H9 (cell line): ENCODE results near the gene GGACT. TPM values are rescaled to one million over a fixed set of nuclear protein-coding genes. Genes with fewer than 3 reads are reported as not detected.

Experiments used
- DNase-seq: peaks from one replicate; pipeline ENCODE4 v3.0.0-alpha.2; 2017
- H2AFZ ChIP-seq: one replicate; pipeline ENCODE4 v1.6.1; 2013; ENCODE audit warnings: mild to moderate bottlenecking, low read length, control low read depth, moderate library complexity
- H2AK5ac ChIP-seq: 2 replicates; pipeline ENCODE4 v1.6.1; 2013; ENCODE audit warnings: low read length, control low read depth, mixed read lengths; ENCODE audit not compliant: insufficient read length
- H2BK120ac ChIP-seq: one replicate; pipeline ENCODE4 v1.6.1; 2013; ENCODE audit warnings: low read depth, mild to moderate bottlenecking, low read length, control low read depth, inconsistent platforms; ENCODE audit not compliant: poor library complexity, severe bottlenecking
- H2BK12ac ChIP-seq: 2 replicates; pipeline ENCODE4 v1.6.1; 2013; ENCODE audit warnings: low read length, control low read depth, mixed read lengths, low read depth; ENCODE audit not compliant: insufficient read length
- H2BK15ac ChIP-seq: 2 replicates; pipeline ENCODE4 v1.6.1; 2013; ENCODE audit warnings: low read depth, low read length, control low read depth
- H2BK20ac ChIP-seq: one replicate; pipeline ENCODE4 v1.6.1; 2013; ENCODE audit warnings: low read depth, mild to moderate bottlenecking, low read length, control low read depth, inconsistent platforms; ENCODE audit not compliant: poor library complexity, severe bottlenecking
- H2BK5ac ChIP-seq: 2 replicates; pipeline ENCODE4 v1.6.1; 2013; ENCODE audit warnings: low read length, control low read depth, mixed read lengths; ENCODE audit not compliant: insufficient read length
- H3K14ac ChIP-seq: 2 replicates; pipeline ENCODE4 v1.6.1; 2013; ENCODE audit warnings: low read length, control low read depth; ENCODE audit not compliant: insufficient read depth
- H3K18ac ChIP-seq: 2 replicates; pipeline ENCODE4 v1.6.1; 2013; ENCODE audit warnings: low read depth, mild to moderate bottlenecking, mixed read lengths, low read length, control low read depth; ENCODE audit not compliant: insufficient read length
- H3K23ac ChIP-seq: 2 replicates; pipeline ENCODE4 v1.6.1; 2013; ENCODE audit warnings: low read length, control low read depth, mixed read lengths, low read depth; ENCODE audit not compliant: insufficient read length
- H3K23me2 ChIP-seq: 2 replicates; pipeline ENCODE4 v1.6.1; 2013; ENCODE audit warnings: low read depth, mild to moderate bottlenecking, mixed read lengths, low read length, control low read depth; ENCODE audit not compliant: insufficient read length, poor library complexity, severe bottlenecking
- H3K27ac ChIP-seq: 2 replicates; pipeline ENCODE4 v1.5.1; 2013; ENCODE audit warnings: low read length, control low read depth, mixed read lengths, low read depth; ENCODE audit not compliant: insufficient read length
- H3K27me3 ChIP-seq: 2 replicates; pipeline ENCODE4 v1.6.1; 2013; ENCODE audit warnings: low read length, control low read depth, inconsistent platforms; ENCODE audit not compliant: insufficient read depth
- H3K4ac ChIP-seq: 2 replicates; pipeline ENCODE4 v1.6.1; 2013; ENCODE audit warnings: low read depth, mild to moderate bottlenecking, control low read depth, inconsistent platforms, low read length, moderate library complexity
- H3K4me1 ChIP-seq: 2 replicates; pipeline ENCODE4 v1.6.1; 2013; ENCODE audit warnings: low read length, control low read depth, inconsistent platforms; ENCODE audit not compliant: insufficient read depth
- H3K4me2 ChIP-seq: 2 replicates; pipeline ENCODE4 v1.6.1; 2013; ENCODE audit warnings: low read length, control low read depth, mixed read lengths; ENCODE audit not compliant: insufficient read length, insufficient read depth
- H3K56ac ChIP-seq: 2 replicates; pipeline ENCODE4 v1.6.1; 2013; ENCODE audit warnings: low read depth, mild to moderate bottlenecking, mixed read lengths, low read length, control low read depth; ENCODE audit not compliant: insufficient read length
- H3K79me1 ChIP-seq: 2 replicates; pipeline ENCODE4 v1.6.1; 2013; ENCODE audit warnings: low read depth, mild to moderate bottlenecking, moderate library complexity, low read length, control low read depth, inconsistent platforms; ENCODE audit not compliant: insufficient read depth, poor library complexity, severe bottlenecking
- H3K79me2 ChIP-seq: 2 replicates; pipeline ENCODE4 v1.6.1; 2013; ENCODE audit warnings: low read length, control low read depth, inconsistent platforms; ENCODE audit not compliant: insufficient read depth
- H3K9ac ChIP-seq: 2 replicates; pipeline ENCODE4 v1.6.1; 2013; ENCODE audit warnings: low read length, control low read depth, mixed read lengths; ENCODE audit not compliant: insufficient read length; ENCODE audit errors: extremely low read depth
- H3K9me3 ChIP-seq: one replicate; pipeline ENCODE4 v1.6.1; 2013; ENCODE audit warnings: low read depth, low read length, inconsistent platforms; ENCODE audit not compliant: control insufficient read depth
- H3T11ph ChIP-seq: one replicate; pipeline ENCODE4 v1.6.1; 2013; ENCODE audit warnings: mild to moderate bottlenecking, low read length, control low read depth, inconsistent platforms
- H4K20me1 ChIP-seq: one replicate; pipeline ENCODE4 v1.6.1; 2013; ENCODE audit not compliant: control insufficient read depth, insufficient read length, insufficient read depth
- H4K5ac ChIP-seq: 2 replicates; pipeline ENCODE4 v1.6.1; 2013; ENCODE audit warnings: low read depth, mild to moderate bottlenecking, mixed read lengths, low read length, control low read depth; ENCODE audit not compliant: insufficient read length
- H4K8ac ChIP-seq: replicated peaks from 2 replicates; pipeline ENCODE4 v1.6.1; 2013; ENCODE audit warnings: low read length, control low read depth, mixed read lengths, low read depth; ENCODE audit not compliant: insufficient read length
- H4K91ac ChIP-seq: 2 replicates; pipeline ENCODE4 v1.6.1; 2013; ENCODE audit warnings: low read depth, mild to moderate bottlenecking, moderate library complexity, mixed read lengths, low read length, control low read depth; ENCODE audit not compliant: insufficient read length
- H3K27ac Mint-ChIP-seq, 3 experiments: 2 replicates in 2 of 3; 3 replicates in 1 of 3; pipeline ENCODE4 v1.8.0; 2020 to 2021; ENCODE audit warnings: mixed read lengths in 3 of 3, mild to moderate bottlenecking in 1 of 3, moderate library complexity in 1 of 3
- H3K27me3 Mint-ChIP-seq: 2 replicates; pipeline ENCODE4 v1.8.0; 2021; ENCODE audit warnings: low read depth, mild to moderate bottlenecking, moderate library complexity, mixed read lengths
- H3K36me3 Mint-ChIP-seq, 3 experiments: 2 replicates in 2 of 3; 3 replicates in 1 of 3; pipeline ENCODE4 v1.8.0; 2020 to 2021; ENCODE audit warnings: low read depth in 3 of 3, mixed read lengths in 3 of 3; ENCODE audit not compliant: insufficient read depth in 1 of 3
- H3K4me1 Mint-ChIP-seq, 2 experiments: 2 replicates each; pipeline ENCODE4 v1.8.0; 2020; ENCODE audit warnings: mixed read lengths in 2 of 2
- H3K4me3 Mint-ChIP-seq, 2 experiments: 2 replicates in 1 of 2; 3 replicates in 1 of 2; pipeline ENCODE4 v1.8.0; 2020 to 2021; ENCODE audit warnings: mild to moderate bottlenecking in 2 of 2, mixed read lengths in 2 of 2, moderate library complexity in 1 of 2
- H3K9me3 Mint-ChIP-seq, 2 experiments: 2 replicates in 1 of 2; 3 replicates in 1 of 2; pipeline ENCODE4 v1.8.0; 2020; ENCODE audit warnings: mild to moderate bottlenecking in 2 of 2, mixed read lengths in 2 of 2, moderate library complexity in 1 of 2
- whole genome bisulfite sequencing: extraction: QIAGEN DNeasy Blood & Tissue Kit; methylation state at CpG from one replicate; pipeline ENCODE4 v1.1.7; 2013; ENCODE audit warnings: missing lambda C conversion rate, low lambda C conversion rate, mixed read lengths; ENCODE audit not compliant: insufficient read length; ENCODE audit errors: extremely low coverage; 5-methylcytosine and 5-hydroxymethylcytosine counted together
- total RNA-seq: library from RNA; stranded (reverse); gene quantifications from 2 replicates; pipeline ENCODE4 v1.2.1, GENCODE V29; 2021
- TF ChIP-seq, protein P1 (sequence below): fragments of 200-600 bp; sonication (generic); conservative IDR thresholded peaks from 3 replicates; pipeline ENCODE4 v1.8.0; 2021; ENCODE audit warnings: antibody characterized with exemption, mild to moderate bottlenecking

The GGACT gene
- total RNA-seq, 1 experiment from 2014 or later: 1.3 TPM

DNA sequence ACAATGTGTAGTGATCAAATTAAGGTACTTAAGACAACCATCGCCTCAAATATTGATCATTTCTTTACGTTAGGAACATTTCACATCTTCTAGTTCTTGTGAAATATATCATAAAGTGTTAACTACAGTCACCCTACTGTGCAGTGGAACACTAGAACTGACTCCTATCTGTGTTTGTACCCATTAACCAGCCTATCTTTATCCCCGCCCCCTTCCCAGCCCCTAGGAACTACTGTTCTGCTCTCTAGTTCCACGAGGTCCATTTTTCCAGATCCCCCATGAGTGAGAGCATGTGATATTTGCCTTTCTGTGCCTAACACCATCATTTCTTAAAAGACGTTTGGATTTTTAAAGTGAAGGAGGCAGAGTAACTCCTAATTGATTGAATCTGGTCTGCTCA is 24.4 kb upstream of the GGACT start:
- Histone ChIP-seq H3K14ac (no peak overlapping the region), H3K18ac (no peak overlapping the region), H4K5ac (no peak overlapping the region), H3K27me3 (no peaks in the 10 kb centered on the region), H2AK5ac (no peak overlapping the region), H3K4me2 (no peak overlapping the region), H2BK120ac (no peak overlapping the region), H3K4me1 (no peaks in the 10 kb centered on the region), H3K23me2 (no peaks in the 10 kb centered on the region), H2BK5ac (no peak overlapping the region), H2BK15ac (no peak overlapping the region), H3K4ac (no peak overlapping the region), H4K20me1 (no peaks in the 10 kb centered on the region), H2BK12ac (no peak overlapping the region), H4K91ac (no peak overlapping the region), H3K27ac (no peak overlapping the region), H3K9ac (no peak overlapping the region), H3K23ac (no peak overlapping the region), H3K79me2 (no peaks in the 10 kb centered on the region), H2BK20ac (no peak overlapping the region), H4K8ac (no peak overlapping the region), H3T11ph (no peak overlapping the region), H2AFZ (no peak overlapping the region), H3K56ac (no peak overlapping the region), H3K79me1 (no peaks in the 10 kb centered on the region), H3K9me3 (no peaks in the 10 kb centered on the region)
- Mint-ChIP-seq H3K27ac (no peak overlapping the region), H3K36me3 (peaks cover 14 to 25% (median 16%) of the 10 kb centered on the region in 3 experiments), H3K9me3 (peaks cover 12 to 15% of the 10 kb centered on the region in 2 experiments), H3K27me3 (no peaks in the 10 kb centered on the region), H3K4me1 (no peaks in the 10 kb centered on the region), H3K4me3 (no peak overlapping the region)
- TF ChIP-seq, protein P1, sequence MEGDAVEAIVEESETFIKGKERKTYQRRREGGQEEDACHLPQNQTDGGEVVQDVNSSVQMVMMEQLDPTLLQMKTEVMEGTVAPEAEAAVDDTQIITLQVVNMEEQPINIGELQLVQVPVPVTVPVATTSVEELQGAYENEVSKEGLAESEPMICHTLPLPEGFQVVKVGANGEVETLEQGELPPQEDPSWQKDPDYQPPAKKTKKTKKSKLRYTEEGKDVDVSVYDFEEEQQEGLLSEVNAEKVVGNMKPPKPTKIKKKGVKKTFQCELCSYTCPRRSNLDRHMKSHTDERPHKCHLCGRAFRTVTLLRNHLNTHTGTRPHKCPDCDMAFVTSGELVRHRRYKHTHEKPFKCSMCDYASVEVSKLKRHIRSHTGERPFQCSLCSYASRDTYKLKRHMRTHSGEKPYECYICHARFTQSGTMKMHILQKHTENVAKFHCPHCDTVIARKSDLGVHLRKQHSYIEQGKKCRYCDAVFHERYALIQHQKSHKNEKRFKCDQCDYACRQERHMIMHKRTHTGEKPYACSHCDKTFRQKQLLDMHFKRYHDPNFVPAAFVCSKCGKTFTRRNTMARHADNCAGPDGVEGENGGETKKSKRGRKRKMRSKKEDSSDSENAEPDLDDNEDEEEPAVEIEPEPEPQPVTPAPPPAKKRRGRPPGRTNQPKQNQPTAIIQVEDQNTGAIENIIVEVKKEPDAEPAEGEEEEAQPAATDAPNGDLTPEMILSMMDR: no peak
- no CpG with 5 or more reads among the region's 5 CpGs for WGBS
- DNase-seq: no peak
